NCI-H187 treated with DMSO at 0.1 percent for 48 hours (cell line): ENCODE results near the gene ZNF469.
"Not testable (repeated sequence)": the region's sequence is repeated elsewhere in the genome, so short reads cannot be mapped to it uniquely, and the experiment has no call there.

Experiments used
- DNase-seq: peaks from one replicate; lab custom pipeline; 2025; lab: John Stamatoyannopoulos, UW

Gene ZNF469

DNA sequence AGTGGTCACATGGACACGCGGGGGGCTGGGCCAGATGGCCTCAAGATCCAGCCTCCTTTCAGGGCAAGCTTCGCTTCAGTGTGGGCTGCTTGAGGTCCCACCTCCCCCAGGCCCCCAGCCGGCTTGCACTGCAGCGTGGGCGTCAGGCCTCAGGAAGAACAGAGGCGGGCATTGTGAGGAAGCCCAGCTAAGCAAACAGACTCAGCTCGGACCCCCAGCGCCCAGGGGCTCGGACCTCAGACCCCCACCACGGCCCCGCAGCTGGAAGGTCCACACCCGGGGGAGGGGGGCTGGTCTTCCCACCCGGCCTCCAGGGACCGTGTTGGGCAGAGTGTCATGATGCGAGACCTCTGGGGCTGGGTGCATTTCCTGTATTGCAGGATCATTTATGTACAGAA, 24.7 kb upstream of the ZNF469 start:
- no peak for DNase-seq

DNA sequence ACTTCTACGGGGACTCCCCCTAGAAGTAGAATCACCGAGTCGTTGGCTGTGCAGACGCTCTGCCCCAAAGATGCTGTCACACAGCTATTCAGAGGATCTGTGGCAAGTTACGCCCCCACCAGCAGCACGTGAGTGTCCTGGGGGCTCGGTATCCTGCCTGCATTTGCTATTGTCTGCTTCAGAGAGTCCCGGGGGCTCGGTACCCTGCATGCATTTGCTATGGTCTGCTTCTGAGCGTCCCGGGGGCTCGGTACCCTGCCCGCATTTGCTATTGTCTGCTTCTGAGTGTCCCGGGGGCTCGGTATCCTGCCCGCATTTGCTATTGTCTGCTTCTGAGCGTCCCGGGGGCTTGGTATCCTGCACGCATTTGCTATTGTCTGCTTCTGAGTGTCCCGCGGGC, 23.8 kb upstream of the ZNF469 start:
- DNase-seq: no peak

DNA sequence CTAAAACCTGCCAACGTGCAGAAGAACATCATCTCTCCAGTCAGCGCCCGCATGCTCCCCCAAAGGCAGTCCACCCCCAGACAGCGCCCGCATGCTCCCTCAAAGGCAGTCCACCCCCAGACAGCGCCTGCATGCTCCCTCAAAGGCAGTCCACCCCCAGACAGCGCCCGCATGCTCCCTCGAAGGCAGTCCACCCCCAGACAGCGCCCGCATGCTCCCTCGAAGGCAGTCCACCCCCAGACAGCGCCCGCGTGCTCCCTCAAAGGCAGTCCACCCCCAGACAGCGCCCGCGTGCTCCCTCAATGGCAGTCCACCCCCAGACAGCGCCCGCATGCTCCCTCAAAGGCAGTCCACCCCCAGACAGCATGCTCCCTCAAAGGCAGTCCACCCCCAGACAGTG, 22.4 kb upstream of the ZNF469 start:
- not testable (repeated sequence) for DNase-seq

DNA sequence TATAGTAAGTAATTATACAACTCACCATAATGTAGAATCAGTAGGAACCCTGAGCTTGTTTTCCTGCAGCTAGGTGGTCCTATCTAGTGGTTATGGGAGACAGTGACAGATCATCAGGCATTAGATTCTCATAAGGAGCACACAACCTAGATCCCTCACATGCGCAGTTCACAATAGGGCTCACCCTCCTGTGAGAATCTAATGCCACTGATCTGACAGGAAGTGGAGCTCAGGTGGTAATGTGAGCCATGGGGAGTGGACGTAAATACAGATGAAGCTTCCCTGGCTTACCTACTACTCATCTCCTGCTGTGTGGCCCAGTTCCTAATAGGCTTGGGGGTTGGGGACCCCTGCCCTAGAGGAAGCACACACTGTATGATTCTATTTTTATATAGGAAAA, 21.8 kb upstream of the ZNF469 start:
- no peak for DNase-seq

DNA sequence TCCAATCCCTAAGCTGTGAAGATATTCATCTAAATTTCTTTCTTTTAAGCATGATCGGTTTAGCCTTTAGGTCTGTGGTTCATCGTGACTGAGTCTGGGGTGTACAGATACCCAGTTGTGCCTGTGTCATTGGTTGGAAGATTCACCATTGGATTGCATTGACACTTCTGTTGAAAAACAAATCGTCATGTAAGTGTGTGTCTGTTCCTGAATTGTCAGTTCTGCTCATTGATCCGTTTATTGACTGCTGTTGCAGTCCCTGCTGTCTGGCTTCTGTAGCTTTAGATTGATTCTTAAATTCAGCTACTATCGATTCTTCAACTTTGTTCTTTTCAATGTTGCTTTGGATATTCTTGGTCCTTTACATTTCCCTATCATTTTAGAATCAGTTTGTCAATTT, 21.0 kb upstream of the ZNF469 start:
- no peak for DNase-seq

DNA sequence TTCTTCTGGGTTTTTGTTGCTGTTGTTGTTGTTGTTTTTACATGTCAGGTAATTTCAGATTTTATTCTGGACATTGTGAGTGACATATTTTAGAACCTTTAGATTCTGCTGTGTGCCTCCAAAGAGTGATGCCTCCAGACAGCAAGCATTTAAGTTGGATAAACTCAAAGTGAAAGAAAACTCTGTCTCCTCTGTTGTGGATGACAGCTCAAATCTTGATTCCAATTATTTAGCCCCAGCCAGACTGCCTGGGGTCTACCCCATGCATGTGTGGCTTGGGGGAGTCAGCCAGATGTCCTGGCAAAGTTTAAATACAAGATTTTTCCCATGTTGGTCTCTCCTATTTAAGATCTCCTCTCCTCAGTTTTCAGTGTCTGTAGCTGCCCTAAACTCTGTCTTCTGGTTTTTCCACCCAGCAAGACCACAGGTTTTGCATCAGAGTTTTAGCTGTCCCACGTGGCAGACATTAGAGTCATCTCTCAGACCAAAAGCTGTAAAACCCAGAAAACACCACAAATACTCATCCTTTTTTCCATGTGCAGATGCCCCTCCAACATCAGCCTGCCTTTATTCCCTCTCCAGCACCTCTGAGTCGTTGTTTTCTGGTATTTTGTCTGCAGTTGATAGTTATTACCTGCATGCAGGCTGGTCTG, 19.4 kb upstream of the ZNF469 start:
- DNase-seq: no peak

DNA sequence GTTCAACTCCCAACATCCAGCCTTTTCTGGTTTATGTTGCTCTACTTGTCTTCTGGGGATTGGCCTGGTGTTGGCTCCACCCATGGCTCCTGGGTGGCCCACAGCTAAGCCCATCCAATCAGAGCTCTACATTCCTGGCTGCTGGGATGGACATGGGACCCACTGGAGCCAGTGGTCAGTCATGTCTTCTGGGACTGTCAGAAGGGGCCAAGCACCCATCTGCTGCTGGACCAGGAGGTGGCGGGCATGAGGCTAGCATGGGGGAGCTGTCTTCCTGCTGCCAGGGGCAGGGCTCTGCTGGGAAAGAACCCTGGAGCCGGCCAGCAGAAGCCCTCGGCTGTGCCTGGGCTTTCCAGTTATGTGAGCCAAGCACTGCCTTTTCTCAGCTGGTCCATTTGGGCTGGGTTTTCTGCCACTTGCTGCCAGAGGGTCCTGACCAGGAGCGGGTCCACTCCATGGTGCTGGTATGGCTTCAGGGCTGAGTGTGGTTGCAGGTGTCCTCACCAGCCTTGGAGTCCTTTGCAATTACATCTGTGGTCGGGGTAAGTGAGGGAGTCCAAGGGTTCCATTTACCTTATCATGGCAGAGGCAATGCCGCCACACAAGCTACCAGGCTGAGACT, 17.4 kb upstream of the ZNF469 start:
- no peak for DNase-seq

DNA sequence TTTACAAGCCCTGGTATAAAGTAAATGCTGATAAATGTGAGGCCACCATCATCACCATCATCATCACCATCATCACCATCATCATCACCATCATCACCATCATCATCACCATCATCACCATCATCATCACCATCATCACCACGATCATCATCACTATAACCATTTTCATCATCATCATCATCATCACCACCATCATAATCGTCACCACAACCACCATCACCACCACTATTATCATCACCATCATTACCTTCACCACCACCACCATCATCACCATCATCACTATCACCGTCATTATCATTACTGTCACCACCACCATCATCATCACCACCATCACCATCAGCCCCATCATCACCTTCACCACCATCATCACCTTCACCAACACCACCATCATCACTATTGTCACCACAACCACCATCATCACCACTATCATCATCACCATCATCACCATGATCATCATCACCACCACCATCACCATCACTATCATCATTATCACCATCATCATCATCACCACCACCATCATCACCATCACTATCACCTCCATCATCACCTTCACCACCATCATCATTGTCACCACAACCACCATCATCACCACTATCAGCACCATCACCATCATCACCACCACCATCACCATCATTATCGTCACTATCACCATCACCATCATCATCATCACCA, 16.6 kb upstream of the ZNF469 start:
- DNase-seq: no peak

DNA sequence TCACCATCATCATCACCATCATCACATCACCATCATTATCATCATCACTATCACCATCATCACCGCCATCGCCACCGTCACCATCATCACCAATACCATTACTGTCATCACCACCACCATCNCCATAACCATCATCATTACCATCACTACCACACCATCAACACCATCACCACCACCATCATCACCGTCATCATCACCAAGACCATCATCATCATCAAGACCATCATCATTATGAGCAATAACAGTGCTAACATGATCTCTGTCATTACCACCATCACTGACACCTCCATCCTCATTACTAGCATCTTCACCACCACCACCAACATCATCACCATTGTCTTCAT, 16.1 kb upstream of the ZNF469 start:
- DNase-seq: no peak

DNA sequence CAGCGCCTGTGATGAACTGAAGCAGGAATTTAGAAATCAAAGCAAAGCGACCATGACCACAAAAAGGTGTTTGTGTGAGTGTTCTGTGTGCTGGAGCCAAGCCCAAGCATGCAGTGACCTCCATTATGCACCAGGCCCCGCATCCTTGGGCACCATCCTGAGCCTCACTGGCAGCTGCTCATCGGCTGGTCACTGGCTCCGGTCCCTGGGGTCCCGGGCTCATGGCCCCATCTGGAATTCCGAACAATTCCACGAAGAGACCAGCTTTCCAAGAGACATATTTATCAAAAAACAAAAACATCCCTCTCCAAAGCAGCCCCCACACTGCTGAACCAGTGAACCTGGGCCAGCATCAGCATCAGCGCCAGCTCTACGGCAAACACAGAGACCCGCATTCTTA, 15.2 kb upstream of the ZNF469 start:
- DNase-seq: no peak

DNA sequence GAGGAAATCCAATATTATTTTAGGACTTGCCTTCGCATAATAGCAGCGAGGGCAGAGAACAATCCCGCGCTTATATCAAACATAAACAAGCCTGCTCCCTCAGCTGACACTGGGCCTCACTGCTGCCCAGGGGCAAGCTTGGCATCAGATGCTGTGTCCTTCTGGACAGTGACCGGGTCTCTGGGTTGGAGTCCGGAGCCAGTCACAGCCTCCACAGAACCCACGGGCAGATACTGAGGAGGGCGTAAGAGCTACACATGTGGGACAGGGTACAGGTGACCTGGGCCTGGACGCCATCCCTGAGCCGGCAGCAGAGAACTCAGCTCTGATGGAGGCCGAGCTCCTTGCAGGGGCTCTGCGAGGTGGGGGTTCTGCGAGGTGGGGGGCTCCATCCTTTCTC, 14.7 kb upstream of the ZNF469 start:
- DNase-seq: no peak

DNA sequence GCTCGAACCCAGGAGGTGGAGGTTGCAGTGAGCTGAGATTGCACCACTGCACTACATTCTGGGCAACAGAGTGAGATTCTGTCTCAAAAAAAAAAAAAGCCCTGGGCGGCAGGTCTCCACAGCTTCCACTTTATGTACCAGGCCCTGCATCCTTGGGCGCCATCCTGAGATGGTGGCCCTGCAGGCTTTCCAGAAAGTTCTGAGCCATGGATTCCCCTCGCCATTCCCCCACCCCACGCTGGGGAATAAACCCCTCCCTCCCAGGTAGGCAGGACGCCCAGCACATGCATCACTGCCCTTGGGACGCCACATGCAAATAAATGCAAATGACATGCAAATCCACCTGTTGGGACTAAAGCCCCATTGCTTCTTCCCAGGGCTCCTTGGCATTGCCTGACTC, 13.8 kb upstream of the ZNF469 start:
- no peak for DNase-seq

DNA sequence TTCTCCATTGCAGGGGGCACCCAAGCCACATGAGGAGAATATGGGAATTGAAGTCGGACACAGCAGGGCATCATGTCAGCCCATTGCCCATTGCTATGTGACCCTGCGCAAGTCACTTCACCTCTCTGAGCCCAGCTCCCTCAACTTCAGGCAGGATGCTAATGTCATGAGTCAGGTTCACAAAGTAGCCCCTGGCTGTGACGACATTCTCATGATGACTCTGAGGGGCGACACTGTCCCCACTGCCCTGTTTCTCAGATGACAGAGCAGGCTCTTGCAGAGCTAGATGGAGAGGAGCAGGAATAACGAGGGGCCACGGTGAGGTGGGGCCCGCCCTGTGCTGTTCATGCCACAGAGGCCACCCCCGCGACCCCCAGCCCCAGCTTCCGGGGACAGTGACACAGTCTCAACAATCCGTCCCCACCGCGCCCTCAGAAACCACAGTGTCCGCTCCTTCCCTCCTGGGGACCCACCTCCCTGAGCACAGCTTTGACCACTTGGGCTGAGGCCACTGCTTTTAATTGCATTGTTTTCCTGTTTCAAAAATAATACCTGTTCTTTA, 13.2 kb upstream of the ZNF469 start:
- no peak for DNase-seq

DNA sequence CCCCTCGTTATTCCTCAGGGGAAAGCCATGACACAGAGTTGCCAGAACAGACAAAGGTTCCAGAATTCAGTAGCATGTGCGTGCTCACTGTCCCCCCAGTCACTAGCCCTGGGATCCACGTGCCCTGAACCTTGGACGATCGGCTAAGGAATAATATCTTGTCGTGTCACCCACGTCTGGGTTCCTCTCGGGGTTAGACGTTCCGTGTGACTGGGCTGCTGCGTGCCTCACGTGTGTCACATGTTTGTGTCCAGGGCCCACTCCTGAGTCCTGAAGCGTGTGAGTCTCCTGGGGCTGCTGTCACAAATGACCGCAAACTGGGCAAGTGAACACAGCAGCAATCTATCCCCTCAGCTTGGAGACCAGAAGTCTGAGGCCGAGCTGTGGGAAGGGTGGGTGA, 12.4 kb upstream of the ZNF469 start:
- DNase-seq: no peak

DNA sequence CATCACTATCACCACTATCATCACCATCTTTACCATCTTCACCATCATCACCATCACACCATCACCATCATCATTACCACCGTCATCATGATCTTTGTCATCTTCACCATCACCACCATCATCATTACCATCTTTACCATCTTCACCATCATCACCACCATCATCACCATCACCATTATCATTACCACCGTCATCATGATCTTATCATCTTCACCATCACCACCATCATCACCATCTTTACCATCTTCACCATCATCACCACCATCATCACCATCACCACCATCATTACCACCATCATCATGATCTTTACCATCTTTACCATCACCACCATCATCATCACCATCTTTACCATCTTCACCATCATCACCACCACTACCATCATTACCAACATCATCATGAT, 10.2 kb upstream of the ZNF469 start:
- DNase-seq: no peak

DNA sequence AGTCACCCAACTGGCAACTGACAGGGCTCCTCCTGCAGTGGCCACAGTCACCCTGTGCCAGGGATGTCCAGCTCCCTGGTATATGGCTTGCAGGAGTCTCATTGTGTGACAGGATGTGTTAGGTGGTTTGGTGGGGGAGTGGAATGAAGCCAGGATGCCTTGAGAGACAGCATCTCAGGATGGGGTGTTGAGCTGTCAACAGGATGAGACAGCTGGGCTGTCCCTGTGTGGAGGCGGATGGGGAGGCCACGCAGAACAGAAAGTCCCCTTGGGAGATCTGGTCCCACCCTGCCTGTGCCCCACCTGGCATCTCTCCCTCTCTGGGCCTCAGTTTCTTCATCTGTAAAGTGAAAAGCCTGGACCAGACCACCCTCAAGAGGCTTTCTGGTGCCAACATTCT, 9.5 kb upstream of the ZNF469 start:
- no peak for DNase-seq

DNA sequence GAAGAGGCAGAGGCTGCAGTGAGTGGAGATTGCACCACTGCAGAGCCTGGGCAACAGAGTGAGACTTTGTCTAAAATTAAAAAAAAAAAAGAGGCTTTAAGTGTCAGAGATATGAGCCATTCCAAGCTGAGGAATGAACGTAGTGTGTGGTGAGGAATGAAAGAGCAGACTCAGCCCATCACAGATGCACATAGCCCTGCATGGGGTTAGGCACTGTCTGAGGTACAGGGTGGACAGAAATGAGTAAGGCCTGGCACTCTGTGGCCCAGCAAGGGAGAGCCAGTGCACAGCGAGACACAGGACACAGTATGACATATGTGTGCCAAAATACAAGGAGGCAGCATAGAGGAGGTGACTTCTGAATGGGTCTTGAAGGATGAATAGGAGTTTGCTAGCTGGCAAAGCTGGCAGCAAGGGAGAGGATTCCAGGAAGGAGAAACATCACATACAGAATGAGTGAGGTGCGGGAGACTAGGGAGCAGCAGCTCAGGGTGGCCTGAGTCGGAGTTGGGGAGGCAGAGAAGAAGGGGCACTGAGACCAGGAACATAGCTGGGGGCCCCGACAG, 8.7 kb upstream of the ZNF469 start:
- DNase-seq: no peak

DNA sequence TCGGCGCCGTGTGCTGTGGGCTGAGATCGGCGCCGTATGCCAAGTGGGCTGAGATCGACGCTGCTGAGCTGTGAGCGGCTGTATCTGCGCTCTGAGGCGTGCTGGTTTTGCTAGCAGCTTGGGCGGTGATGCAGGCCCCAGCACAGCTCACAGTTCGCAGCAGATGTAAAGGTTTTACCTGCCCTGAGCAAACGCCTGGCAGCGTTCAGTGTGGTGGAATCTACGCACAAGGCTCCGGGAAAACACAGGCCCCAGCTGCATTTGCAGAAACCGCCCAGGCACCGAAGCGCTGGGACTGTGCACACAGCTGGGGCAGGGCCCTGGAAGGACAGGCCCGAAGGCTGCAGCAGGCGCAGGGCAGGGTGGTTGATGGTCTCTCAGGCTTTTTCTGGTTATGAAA, 8.0 kb upstream of the ZNF469 start:
- DNase-seq: no peak

DNA sequence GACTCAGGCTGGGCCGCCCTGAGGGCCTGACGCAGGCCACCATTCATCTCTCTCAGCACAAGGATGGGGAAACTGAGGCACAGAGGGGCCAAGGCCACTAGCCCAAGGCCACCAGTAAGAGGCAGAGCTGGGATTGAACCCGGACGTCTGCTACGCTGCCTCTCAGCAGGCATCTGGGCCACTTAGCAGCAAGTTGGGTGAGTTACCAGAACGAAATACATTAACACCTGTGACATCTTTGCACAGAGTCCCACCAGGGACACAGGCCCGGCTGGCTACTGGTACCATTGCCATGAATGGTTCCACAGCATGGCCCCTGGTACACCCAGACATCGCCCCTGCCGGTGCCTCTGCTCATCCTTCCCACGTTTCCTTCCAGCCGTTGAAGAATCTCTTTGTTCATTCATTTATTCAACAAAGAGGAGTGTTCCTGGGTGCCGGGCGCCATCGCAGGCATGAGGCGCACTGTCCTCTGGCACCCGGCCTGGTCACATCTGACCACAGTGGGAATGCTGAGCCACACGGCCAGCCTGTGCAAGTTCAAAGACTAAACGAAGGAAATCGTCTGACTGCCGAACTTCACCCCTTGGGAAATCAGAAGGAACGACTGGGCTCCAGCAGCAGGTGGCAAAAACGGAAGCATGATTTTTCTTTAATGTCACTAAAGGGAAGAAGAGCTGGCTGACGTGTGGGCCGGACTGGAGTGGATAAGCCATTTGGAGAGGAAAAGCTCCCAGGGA, 7.4 kb upstream of the ZNF469 start:
- DNase-seq: no peak

DNA sequence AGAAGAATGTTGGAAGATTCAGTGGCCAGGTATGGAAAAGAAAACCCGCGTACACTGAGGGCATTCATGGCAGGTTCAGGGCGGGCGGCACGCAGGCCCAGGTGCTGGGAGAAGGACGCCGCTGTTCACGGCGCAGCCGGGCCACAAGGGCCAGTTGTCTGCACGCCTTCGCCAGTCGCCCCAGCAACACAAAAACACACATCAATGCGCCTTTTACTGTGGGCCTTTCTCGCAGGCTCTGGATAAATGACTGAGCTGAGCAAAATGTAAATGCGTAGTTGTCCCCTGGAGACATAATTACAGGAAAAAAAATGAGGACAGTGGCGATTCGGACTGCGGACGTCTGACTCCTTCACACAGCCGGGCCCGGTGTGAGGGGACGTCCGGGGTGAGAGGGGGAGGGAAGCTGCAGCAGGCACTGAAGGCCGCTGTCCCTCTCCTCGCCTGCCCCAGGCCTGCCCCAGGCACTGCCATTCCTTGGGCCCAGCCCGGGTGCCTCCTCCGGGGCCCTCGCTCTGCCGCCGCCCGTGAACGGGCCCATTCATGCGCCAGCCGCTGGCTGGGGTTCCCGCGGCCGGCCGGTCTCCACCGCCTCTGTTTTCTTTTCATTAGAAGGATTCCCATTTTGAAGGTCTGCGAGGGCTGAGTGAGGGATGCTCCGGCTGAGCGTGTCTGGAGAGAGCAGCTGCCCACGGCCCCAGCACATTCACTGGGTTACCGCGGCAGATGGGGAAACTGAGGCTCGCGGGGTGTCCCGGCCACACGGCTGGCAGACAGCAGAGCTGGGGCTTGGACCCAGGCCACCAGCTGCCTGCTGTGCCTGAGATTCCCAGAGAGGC, 6.5 kb upstream of the ZNF469 start:
- DNase-seq: no peak
